ENCODE results near the gene VIPR2.

- TF ChIP-seq POLR2AphosphoS5 (IDR thresholded peaks at IDR 0.05) = no peak
- no peak for TF ChIP-seq POLR2A (IDR thresholded peaks at IDR 0.05)
- TF ChIP-seq CTCF (IDR thresholded peaks at IDR 0.05) = no peak
These were observed 5.5 kb downstream of the VIPR2 start for GRCh38 chr7:159139202-159139601.

Data from suprapubic skin (tissue), 4 donors.